HepG2 (cell line): Measurements from ENCODE around the gene GPC6. TPM values are rescaled to one million over a fixed set of nuclear protein-coding genes. Genes with fewer than 3 reads are reported as not detected.

ENCODE experiments used
- ARNT ChIP-seq: fragments of 450-650 bp; IDR thresholded peaks from 2 replicates; pipeline ENCODE4 v1.6.1; 2017
- ATF6 ChIP-seq: sonication (generic); formaldehyde crosslinking; conservative IDR thresholded peaks from 2 replicates; pipeline ENCODE4 v1.4.0; 2020; ENCODE audit warnings: missing genetic modification reagents
- CERS6 ChIP-seq: sonication (generic); formaldehyde crosslinking; IDR thresholded peaks from 2 replicates; pipeline ENCODE4 v1.5.0; 2020; ENCODE audit warnings: missing genetic modification reagents
- CSRNP2 ChIP-seq: sonication (generic); formaldehyde crosslinking; conservative IDR thresholded peaks from 2 replicates; pipeline ENCODE4 v1.8.0; 2022; ENCODE audit warnings: low read depth, missing genetic modification reagents
- ERF ChIP-seq: IDR thresholded peaks from 2 replicates; pipeline ENCODE4 v1.6.1; 2018; ENCODE audit warnings: missing biosample characterization, missing genetic modification reagents
- HMG20B ChIP-seq: conservative IDR thresholded peaks from 2 replicates; pipeline ENCODE4 v1.6.1; 2016; ENCODE audit warnings: missing genetic modification reagents, missing compliant biosample characterization
- HNRNPLL ChIP-seq: fragments of 200-400 bp; formaldehyde crosslinking; IDR thresholded peaks from 2 replicates; pipeline ENCODE4 v1.6.1; 2017; ENCODE audit warnings: mild to moderate bottlenecking, low read depth, low read length; ENCODE audit not compliant: poor library complexity, severe bottlenecking
- LCORL ChIP-seq, 2 experiments: fragments of 450-650 bp in 1 of 2; sonication (generic) in 1 of 2; formaldehyde crosslinking in 1 of 2; IDR thresholded peaks; 2 replicates each; pipeline versions ENCODE4 v1.5.0 to v1.6.1; 2017 to 2020; ENCODE audit warnings: antibody characterized with exemption in 1 of 2, missing genetic modification reagents in 1 of 2
- MED8 ChIP-seq: sonication (generic); formaldehyde crosslinking; IDR thresholded peaks from 2 replicates; pipeline ENCODE4 v1.8.1; 2023; ENCODE audit warnings: mild to moderate bottlenecking, missing genetic modification reagents; ENCODE audit not compliant: insufficient replicate concordance
- MEIS1 ChIP-seq: sonication (generic); formaldehyde crosslinking; IDR thresholded peaks from 2 replicates; pipeline ENCODE4 v1.9.0; 2021; ENCODE audit warnings: mild to moderate bottlenecking, missing genetic modification reagents, moderate library complexity, borderline replicate concordance
- MLX ChIP-seq: IDR thresholded peaks from 2 replicates; pipeline ENCODE4 v1.6.1; 2016
- MXD1 ChIP-seq: sonication (generic); formaldehyde crosslinking; IDR thresholded peaks from 2 replicates; pipeline ENCODE4 v1.4.0; 2020; ENCODE audit warnings: mild to moderate bottlenecking, missing genetic modification reagents
- PAF1 ChIP-seq: IDR thresholded peaks from 2 replicates; pipeline ENCODE4 v1.6.1; 2016; ENCODE audit warnings: missing genetic modification reagents, missing compliant biosample characterization
- PATZ1 ChIP-seq: sonication (generic); formaldehyde crosslinking; IDR thresholded peaks from 2 replicates; pipeline ENCODE4 v1.4.0; 2020; ENCODE audit warnings: missing genetic modification reagents
- RARA ChIP-seq: IDR thresholded peaks from 2 replicates; pipeline ENCODE4 v1.6.1; 2016; ENCODE audit warnings: missing genetic modification reagents, missing compliant biosample characterization
- REPIN1 ChIP-seq: sonication (generic); formaldehyde crosslinking; IDR thresholded peaks from 2 replicates; pipeline ENCODE4 v1.8.0; 2022; ENCODE audit warnings: missing genetic modification reagents, low read depth, mild to moderate bottlenecking, borderline replicate concordance
- SKI ChIP-seq: fragments of 450-650 bp; IDR thresholded peaks from one replicate; pipeline ENCODE4 v1.6.1; 2018; ENCODE audit warnings: mild to moderate bottlenecking; ENCODE audit not compliant: partially characterized antibody
- SOX6 ChIP-seq, 2 experiments: fragments of 450-650 bp in 1 of 2; sonication (generic) in 1 of 2; formaldehyde crosslinking in 1 of 2; IDR thresholded peaks; 2 replicates each; pipeline versions ENCODE4 v1.4.0 to v1.6.1; 2017 to 2020; ENCODE audit warnings: antibody characterized with exemption in 1 of 2, mild to moderate bottlenecking in 1 of 2, missing genetic modification reagents in 1 of 2
- WIZ ChIP-seq: sonication (generic); formaldehyde crosslinking; IDR thresholded peaks from 2 replicates; pipeline ENCODE4 v1.5.1; 2020; ENCODE audit warnings: mild to moderate bottlenecking, missing genetic modification reagents
- ZNF274 ChIP-seq: sonication (generic); formaldehyde crosslinking; IDR thresholded peaks from 2 replicates; pipeline ENCODE4 v1.5.1; 2020; ENCODE audit warnings: mild to moderate bottlenecking, missing genetic modification reagents
- ZNF33A ChIP-seq: sonication (generic); formaldehyde crosslinking; IDR thresholded peaks from 2 replicates; pipeline ENCODE4 v1.5.1; 2020; ENCODE audit warnings: missing genetic modification reagents, mild to moderate bottlenecking, moderate library complexity, borderline replicate concordance
- ZNF772 ChIP-seq: sonication (generic); formaldehyde crosslinking; IDR thresholded peaks from 2 replicates; pipeline ENCODE4 v1.5.0; 2020; ENCODE audit warnings: mild to moderate bottlenecking, missing genetic modification reagents
- polyA plus RNA-seq, 8 experiments: library from polyadenylated mRNA; depleted of rRNA in 3 of 8; stranded (reverse) in 7 of 8; unstranded in 1 of 8; fragments of >200 nt; fragmentation: Illumina TruSeq in 4 of 8; extraction: Trizol in 4 of 8; gene quantifications; 2 replicates each; pipeline versions ENCODE4 v1.2.1 to v1.2.3, GENCODE V29; 2011 to 2016; ENCODE audit warnings: low read depth in 4 of 8, missing spikeins in 1 of 8, mixed read lengths in 1 of 8; ENCODE audit not compliant: insufficient read depth in 1 of 8
- total RNA-seq, 5 experiments: library from RNA; depleted of rRNA; stranded (reverse); fragments of >200 nt; fragmentation: Illumina TruSeq; extraction: Trizol; gene quantifications; 2 replicates each; pipeline ENCODE4 v1.2.3, GENCODE V29; 2016; ENCODE audit warnings: low read depth in 1 of 5

The GPC6 gene
- total and polyA plus RNA-seq, 2 of the 13 experiments (the other 11 are each of a cell fraction or from before 2014, with no cell fraction given) = 24.5 to 33.9 TPM

- TF ChIP-seq REPIN1 (peak; percentile 93), LCORL (IDR thresholded peaks at IDR 0.05) (no peak), LCORL (CRISPR knock-in tag; IDR thresholded peaks at IDR 0.05) (peak; percentile 90), MEIS1 (no peak), ZNF772 (CRISPR knock-in tag) (no peak), MED8 (peak; percentile 52), WIZ (CRISPR knock-in tag) (no peak), HMG20B (CRISPR knock-in tag) (no peak; the same call in 1 of the 2 replicates), PATZ1 (CRISPR knock-in tag) (peak; percentile 57), ARNT (no peak), RARA (CRISPR knock-in tag) (peak; percentile 98), MLX (peak; percentile 80), PAF1 (CRISPR knock-in tag) (no peak), ATF6 (CRISPR knock-in tag) (no peak), MXD1 (CRISPR knock-in tag) (no peak), SKI (peak; percentile 70), SOX6 (IDR thresholded peaks at IDR 0.05) (no peak), SOX6 (CRISPR knock-in tag; IDR thresholded peaks at IDR 0.05) (peak; percentile 98), ZNF33A (CRISPR knock-in tag) (no peak), CERS6 (no peak), ZNF274 (CRISPR knock-in tag) (no peak), CSRNP2 (no peak), ERF (CRISPR knock-in tag) (peak; percentile 69; the same call in 1 of the 2 replicates), HNRNPLL (no peak)
These were observed 1065.2 kb downstream of the GPC6 start (continued) for GRCh38 chr13:94291631-94292322.
